GM12878 (cell line): ENCODE data around the gene FAM241A.

ENCODE experiments used
- CEBPB ChIP-seq, 2 experiments: fragments of 150-350 bp in 1 of 2; IDR thresholded peaks; 2 replicates each; pipeline ENCODE4 v1.6.1; 2012 to 2014; ENCODE audit warnings: low read depth in 2 of 2, low read length in 2 of 2, borderline replicate concordance in 1 of 2, inconsistent platforms in 1 of 2
- CEBPZ ChIP-seq: fragments of 150-350 bp; IDR thresholded peaks from 2 replicates; pipeline ENCODE4 v1.6.1; 2016; ENCODE audit warnings: low read depth, low read length
- CHD1 ChIP-seq: IDR thresholded peaks from 2 replicates; pipeline ENCODE4 v1.6.1; 2012; ENCODE audit warnings: low read depth, low read length, improper control_type of control experiment
- CTCF ChIP-seq, 3 experiments: IDR thresholded peaks in 2 of 3; conservative IDR thresholded peaks in 1 of 3; 2 replicates each; pipeline ENCODE4 v1.5.1; 2011; ENCODE audit warnings: low read depth in 3 of 3, low read length in 3 of 3, mild to moderate bottlenecking in 3 of 3, control low read depth in 2 of 3, moderate library complexity in 2 of 3, inconsistent platforms in 1 of 3, mixed read lengths in 1 of 3; ENCODE audit not compliant: control insufficient read depth in 2 of 3, insufficient read depth in 1 of 3; ENCODE audit errors: extremely low read depth in 1 of 3
- ETV6 ChIP-seq, 2 experiments: fragments of 450-650 bp in 1 of 2; IDR thresholded peaks in 1 of 2; conservative IDR thresholded peaks in 1 of 2; 2 replicates each; pipeline ENCODE4 v1.6.1; 2014; ENCODE audit warnings: antibody characterized with exemption in 1 of 2, borderline replicate concordance in 1 of 2, low read depth in 1 of 2, mild to moderate bottlenecking in 1 of 2, moderate library complexity in 1 of 2
- EZH2 ChIP-seq: IDR thresholded peaks from 2 replicates; pipeline ENCODE4 v1.6.1; 2012; ENCODE audit warnings: low read depth, mild to moderate bottlenecking, control low read depth, inconsistent platforms, low read length, borderline replicate concordance; ENCODE audit not compliant: control insufficient read depth
- FOXK2 ChIP-seq: fragments of 450-650 bp; IDR thresholded peaks from 2 replicates; pipeline ENCODE4 v1.6.1; 2017; ENCODE audit warnings: mild to moderate bottlenecking, moderate library complexity
- NFXL1 ChIP-seq: fragments of 450-650 bp; IDR thresholded peaks from 2 replicates; pipeline ENCODE4 v1.6.1; 2017; ENCODE audit warnings: antibody characterized with exemption, mild to moderate bottlenecking, borderline replicate concordance
- PML ChIP-seq: IDR thresholded peaks from 2 replicates; pipeline ENCODE4 v1.6.1; 2012; ENCODE audit warnings: low read length, inconsistent platforms
- RUNX3 ChIP-seq: IDR thresholded peaks from 2 replicates; pipeline ENCODE4 v1.6.1; 2012; ENCODE audit warnings: low read length, inconsistent platforms
- TCF12 ChIP-seq: IDR thresholded peaks from 2 replicates; pipeline ENCODE4 v1.6.1; 2011; ENCODE audit warnings: low read depth, mild to moderate bottlenecking, low read length
- YBX1 ChIP-seq: fragments of 450-650 bp; IDR thresholded peaks from 2 replicates; pipeline ENCODE4 v1.6.1; 2016; ENCODE audit warnings: antibody characterized with exemption
- YY1 ChIP-seq: IDR thresholded peaks from 2 replicates; pipeline ENCODE4 v1.6.1; 2011; ENCODE audit warnings: low read depth, mild to moderate bottlenecking, low read length
- ZNF274 ChIP-seq: IDR thresholded peaks from one replicate; pipeline ENCODE4 v1.8.0; 2011; ENCODE audit not compliant: insufficient read length, insufficient read depth

- TF ChIP-seq CEBPB (IDR thresholded peaks at IDR 0.05; ENCODE audit: borderline replicate concordance in 1 of 2, low read depth in 2 of 2, low read length in 2 of 2): no peak
- TF ChIP-seq PML: no peak
- no peak for TF ChIP-seq YBX1
- no peak for TF ChIP-seq RUNX3
- no peak for TF ChIP-seq CHD1
- no peak for TF ChIP-seq CEBPZ
- TF ChIP-seq EZH2: no peak
- TF ChIP-seq ZNF274: no peak
- no peak for TF ChIP-seq ETV6 (conservative IDR thresholded peaks at IDR 0.05 in 1 of 2, IDR thresholded peaks at IDR 0.05 in 1 of 2; ENCODE audit: borderline replicate concordance in 1 of 2, low read depth in 1 of 2)
- no peak for TF ChIP-seq TCF12
- no peak for TF ChIP-seq NFXL1
- TF ChIP-seq FOXK2: no peak
- no peak for TF ChIP-seq YY1
- TF ChIP-seq CTCF (IDR thresholded peaks at IDR 0.05 in 2 of 3, conservative IDR thresholded peaks at IDR 0.05 in 1 of 3; ENCODE audit: control insufficient read depth in 2 of 3, extremely low read depth in 1 of 3, insufficient read depth in 1 of 3, low read depth in 3 of 3, low read length in 3 of 3): no peak
Measured at GRCh38 chr4:112203593-112203992, 58.3 kb downstream of the FAM241A start.
